HG03108 (cell line): ENCODE data around the gene SLC35F3.
"Not testable (repeated sequence)": the region's sequence is repeated elsewhere in the genome, so short reads cannot be mapped to it uniquely, and the experiment has no call there.

Source experiments
- ATAC-seq: cut with Tn5 transposase; IDR thresholded peaks from one replicate; pipeline ENCODE4 v1.9.1; 2021; ENCODE audit warnings: moderate library complexity; ENCODE audit not compliant: unreplicated experiment

SLC35F3 gene

DNA sequence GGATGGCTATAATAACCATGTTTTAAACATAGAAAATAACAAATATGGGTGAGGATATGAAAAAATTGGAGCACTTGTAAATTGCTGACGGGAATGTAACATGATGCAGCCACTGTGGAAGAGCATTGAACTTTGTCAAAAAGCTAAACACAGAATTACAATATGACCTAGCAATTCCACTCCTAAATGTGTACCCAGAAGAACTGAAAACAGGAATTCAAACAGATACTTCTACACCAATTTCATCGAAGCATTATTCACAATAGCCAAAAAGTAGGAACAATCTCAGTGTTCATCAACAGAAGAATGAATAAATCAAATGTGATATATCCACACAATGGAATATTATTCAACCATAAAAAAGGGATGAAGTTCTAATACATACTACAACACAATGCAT is 436.1 kb downstream of the SLC35F3 start:
- no peak for ATAC-seq

DNA sequence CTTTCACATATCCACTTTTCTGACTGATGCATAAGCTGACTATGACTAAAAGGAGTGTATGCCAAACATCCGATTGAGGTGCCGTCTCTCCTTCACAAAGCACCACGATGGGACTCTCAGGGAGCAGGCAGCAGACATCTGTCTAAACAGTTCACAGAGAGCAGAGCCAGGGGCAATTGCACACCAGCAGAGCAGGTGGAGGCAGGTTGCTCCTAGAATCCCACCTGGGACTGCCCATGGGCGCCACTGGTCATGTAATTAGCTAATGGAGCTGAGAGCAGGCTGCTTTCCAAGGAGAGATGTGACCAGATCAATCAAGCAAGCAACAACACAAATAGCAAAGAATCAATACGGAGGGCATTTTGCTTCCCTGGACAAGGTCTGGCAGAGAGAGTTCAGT is 438.3 kb downstream of the SLC35F3 start:
- ATAC-seq = no peak

DNA sequence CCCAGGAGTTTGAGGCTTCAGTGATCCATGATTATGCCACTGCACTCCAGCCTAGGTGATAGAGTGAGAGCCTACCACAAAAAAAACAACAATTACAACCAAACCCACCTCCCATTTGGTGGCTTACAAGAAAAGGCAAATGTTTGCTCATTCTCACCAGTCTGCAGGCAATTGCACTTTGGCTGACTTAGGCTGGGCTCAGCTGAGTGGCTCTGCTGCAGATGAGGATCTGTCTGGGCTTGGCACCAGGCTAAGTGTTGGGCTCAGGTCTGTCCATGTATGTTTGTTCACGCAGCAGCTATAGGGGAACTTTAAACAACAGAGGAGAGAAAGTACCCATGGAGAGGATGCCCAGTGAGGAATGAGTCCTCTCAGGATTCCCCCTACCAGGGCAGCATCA is 440.8 kb downstream of the SLC35F3 start:
- no peak for ATAC-seq

DNA sequence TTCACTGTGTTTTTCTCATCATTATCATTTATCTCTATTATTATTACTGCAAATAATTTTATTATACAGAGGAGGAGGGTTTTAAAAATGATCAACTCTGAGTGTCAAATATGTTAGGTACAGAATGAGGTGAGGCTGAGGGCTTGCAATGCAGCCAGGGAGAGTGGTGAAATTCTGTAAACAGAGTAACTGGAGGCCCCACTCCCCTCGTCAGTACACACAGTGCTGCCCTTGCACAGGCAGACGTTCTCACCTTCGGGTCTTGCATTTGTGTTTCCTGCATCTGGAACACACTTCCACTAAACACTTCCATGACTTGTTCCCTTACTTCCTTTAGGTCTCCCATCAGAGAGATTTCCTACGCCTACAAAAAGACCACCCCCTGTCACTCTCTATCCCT is 444.5 kb downstream of the SLC35F3 start:
- ATAC-seq = no peak

DNA sequence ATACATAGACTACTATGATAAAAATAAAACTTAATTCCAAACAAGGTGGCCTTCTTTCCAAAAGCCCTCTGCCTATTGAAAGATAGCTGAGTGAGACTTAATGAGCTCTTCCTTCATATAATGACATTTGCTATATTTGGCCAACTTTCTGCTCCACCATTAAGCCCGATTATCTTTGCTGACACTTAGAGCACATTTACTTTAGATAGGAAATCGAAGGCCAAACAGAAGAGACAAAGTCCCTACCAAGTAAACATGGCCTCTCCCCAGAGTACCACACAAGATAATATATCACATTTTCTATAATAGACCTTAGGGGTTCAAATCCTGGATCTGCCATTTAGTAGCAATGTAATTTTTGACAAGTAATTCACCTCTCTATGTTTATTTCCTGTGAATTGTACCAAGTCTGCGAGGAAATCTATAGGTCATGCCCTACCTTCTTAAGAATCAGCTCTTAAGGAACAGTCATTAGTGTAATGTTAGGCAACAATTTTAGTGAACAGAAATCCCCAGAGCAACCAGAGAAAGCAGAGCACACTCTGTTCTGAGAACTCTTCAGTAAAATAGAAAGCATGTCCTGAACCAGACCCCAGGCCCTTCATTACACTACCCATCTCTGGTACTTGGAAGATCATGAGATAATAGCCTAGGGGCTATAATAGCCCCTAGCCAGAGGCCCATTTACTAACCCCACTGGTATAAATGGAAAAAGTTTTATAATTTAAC is 451.5 kb downstream of the SLC35F3 start:
- no peak for ATAC-seq

DNA sequence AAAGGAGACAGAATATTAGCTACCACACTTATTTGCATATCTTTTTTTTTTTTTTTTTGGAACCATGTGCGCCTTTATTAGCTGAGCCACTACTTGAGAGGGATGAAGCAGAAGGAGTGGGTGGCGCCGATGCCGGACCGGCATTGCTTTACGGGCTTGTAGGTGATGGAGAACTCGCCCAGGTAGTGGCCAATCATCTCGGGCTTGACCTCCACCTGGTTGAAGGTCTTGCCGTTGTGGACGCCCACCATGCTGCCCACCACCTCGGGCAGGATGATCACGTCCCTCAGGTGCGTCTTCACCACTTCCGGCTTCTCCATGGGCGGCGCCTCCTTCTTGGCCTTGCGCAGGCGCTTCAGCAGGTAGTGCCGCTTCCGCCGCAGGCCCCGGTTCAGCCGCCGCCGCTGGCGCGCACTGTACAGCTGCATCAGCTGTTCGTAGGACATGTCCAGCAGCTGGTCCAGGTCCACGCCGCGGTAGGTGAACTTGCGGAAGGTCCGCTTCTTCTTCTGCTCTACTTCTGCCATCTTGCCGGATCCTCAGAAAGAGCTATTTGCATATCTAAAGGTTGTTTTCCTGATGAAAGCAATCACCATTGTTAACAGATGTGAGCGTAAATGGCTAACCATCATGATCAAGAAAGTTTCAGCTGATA is 452.3 kb downstream of the SLC35F3 start:
- not testable (repeated sequence) for ATAC-seq

DNA sequence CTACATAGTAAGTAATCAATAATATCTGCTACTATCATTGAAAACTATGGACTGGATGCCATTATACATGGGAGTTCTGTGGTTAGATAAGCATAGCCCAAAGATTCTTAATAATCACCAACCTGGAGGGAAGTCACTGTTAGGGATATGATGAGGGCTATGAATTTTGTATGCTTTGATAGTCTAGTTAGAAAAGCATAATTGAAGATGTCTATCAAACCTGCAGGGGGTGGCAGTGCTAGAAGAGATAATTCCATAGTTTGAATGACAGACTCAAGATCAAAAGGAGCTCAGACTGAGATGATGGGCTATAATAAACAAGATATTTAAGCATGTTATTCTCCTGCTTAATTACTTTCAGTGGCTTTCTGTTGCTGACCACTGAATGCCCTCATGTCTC is 453.4 kb downstream of the SLC35F3 start:
- ATAC-seq = no peak

DNA sequence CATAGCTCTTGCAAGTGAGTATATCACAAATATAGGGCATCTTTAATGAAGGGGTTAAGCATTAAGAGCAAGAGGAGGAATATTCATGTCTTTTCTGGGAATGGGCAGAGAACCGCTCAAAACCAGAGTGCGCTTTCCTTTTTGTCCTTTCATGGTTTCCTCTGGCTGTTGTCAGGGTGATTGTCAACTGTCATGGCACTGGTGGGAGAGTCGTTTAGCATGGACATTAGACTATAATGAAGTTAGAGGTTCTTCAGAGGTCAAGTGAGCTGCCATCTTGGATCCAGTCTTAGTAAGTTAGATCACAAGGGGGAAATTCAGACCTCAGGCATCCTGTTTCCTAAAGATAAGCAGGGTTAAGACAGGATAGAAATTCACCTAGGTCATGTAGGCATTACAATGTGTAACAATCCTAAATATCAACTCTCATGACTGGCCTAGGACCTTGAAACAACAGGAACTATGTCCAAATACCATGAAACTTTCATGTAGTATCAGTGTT is 456.7 kb downstream of the SLC35F3 start:
- no peak for ATAC-seq

DNA sequence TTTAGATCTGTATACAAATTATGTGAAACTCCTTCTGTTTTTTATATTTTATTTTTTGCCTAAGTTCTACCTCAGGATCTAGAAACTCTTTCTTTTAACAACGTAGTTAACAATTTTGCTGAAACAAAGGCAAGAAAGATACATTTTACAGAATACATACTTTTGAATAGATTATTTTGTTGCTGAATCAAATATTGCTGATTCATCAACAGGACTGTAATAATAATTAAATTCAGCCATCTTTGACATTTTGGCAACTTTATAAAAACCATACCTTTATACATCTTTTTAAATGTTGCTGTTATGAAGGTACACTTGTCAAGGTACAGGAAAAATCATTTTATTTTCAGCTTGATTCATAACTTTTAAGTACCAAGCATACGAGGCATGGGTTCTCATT is 458.1 kb downstream of the SLC35F3 start:
- ATAC-seq = no peak

DNA sequence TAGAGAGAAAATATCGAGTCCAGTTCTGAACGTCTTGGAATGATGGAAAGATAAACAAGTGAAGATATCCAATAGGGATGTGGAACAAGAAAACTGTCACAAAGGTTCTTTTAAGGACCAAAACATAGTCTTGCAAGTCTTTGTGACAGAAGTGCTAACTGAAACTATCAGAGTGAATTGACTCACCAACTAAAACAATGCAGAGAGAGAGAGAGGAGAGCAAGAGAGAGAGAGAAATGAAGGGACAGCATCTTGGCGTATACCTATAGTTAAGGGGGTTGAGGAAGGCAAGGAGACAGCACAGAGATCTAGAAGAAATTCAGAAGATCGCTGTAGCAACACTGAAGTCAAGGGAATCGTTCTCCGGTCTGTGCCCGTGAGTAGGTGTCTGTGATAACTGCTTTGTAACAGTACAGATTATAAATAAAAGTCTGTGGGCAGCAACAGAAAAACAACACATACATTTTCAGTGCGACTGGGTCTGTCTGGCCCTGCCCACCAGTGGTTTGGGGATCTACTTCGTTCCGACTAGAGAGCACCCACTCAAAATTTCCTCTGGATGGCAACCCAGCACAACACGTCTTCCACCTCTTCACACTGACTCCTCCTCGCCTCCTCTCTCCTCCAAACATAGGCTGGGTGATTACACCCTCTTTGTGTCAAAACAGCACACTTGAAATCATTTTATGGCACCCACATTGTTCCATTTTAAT is 464.0 kb downstream of the SLC35F3 start:
- ATAC-seq = no peak

DNA sequence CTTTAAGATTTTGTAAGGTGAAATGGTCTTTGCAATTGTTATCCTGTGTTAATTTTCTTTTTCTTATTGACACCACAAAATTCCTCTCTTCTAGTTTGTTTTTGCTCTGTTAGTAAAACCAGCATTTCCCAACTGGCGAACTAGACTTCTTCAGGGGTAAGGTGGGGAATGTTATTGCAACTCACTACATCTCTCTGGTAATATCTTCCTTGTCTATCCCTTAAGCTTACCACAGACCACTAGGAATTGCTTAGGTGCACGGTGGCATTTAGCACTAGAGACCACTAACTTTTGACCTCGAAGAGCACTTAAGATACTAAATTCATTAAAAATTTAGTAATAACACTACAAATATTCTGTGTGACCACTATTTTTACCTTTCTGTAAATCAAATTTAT is 464.6 kb downstream of the SLC35F3 start:
- ATAC-seq = no peak

DNA sequence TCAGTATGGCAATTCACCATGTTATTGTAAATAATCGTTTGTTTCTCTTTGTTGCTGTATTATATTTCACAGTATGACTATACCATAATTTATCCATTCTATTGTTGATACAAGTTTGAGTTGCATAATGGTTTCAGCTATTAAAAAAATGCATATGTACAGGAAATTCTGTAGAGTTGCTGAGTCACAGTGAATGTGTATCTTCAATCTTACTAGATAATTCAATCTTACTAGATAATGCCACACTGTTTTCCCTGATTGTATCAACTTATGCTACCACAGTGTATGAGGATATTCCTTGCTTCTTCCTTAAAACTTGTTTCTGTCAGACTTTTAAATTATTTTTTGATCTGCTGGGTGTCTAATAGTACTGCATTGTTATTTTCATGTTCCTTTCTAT is 465.3 kb downstream of the SLC35F3 start:
- ATAC-seq = no peak

DNA sequence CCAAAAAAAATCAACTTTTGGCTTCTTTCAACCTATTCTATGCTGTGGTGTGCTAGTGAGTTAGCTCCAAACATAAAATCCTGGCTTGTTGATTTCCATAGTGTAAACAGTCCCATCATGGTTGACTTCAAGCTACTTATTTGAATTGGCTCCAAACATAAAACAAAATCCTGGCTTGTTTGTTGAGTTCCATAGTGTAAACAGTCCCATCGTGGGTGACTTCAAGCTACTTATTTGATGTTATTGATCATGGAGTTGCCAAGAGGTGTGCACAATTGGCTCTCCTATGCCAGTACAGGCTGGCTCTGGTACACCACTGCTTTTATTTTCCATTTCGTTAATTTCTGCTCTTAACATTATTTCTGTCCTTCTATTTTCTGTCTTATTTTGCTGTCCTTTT is 466.9 kb downstream of the SLC35F3 start:
- no peak for ATAC-seq

DNA sequence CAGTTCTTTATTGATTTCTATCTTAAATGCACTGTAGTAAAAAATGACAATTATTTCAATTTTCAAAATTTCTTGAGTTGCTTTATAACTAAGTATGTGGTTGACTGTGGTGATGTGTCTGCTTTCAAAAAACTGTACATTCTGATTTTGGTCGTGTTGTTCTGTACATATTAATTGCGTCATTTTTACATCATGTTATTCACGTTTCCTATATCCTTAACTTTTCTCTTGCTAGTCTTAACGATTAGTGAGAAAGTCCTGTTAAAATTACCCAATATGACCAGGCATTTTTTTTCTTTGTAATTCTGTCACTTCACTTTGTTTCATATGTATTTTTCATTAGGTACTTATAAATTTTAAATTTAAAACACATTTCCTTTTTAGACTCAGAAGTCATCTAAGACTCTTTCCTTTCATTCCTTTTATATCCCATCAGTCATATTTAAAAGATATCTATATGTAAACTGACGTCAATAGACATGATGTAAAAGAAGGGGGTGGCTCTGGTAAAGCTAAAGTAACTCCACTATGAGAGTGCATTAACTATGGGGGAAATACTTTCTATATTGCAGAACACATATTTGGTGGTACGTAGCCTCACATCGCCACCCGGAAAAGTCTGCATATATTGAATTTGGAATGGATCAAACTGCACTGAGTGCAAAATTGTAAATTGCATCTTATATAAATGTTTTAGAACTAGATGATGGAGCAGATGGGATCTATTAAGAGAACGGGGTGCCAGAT is 467.7 kb downstream of the SLC35F3 start:
- no peak for ATAC-seq

DNA sequence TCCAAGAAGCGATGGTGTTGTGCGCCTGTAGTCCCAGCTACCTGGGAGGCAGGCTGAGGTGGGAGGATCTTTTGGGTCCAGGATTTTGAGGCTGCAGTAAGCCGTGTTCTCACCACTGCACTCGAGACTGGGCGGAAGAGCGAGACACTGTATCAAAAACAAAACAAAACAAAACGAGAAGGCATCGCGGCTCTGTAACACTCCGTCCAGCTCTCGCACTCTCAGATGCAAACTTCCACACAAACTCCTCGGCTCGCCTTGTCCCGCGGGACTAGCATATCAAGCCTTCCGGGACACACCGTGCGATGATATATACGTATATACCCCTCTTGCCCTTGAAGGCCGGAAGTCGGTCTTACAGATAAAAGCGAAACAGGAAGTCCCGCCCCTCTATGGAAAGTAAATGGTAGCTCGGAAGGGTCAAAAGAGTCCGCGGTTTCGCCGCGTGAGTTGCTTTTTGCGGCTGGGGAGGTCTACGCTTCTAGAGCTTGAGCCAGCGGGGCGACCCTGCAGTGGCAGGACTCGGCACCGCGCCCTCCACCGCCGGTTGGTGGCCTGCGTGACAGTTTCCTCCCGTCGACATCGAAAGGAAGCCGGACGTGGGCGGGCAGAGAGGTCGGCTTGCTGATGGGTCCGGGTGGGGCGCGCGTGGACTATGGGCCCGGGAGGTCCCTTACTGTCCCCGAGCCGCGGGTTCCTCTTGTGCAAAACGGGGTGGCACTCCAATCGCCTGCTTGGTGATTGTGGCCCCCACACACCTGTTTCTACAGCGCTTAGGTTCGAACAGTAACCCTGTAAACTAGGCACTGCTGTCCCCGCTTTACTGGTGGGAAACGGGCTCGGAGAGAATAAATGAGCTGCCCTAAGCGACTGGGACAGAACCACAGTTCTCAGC is 468.8 kb downstream of the SLC35F3 start, which contains the start of gene COA6:
Gene COA6, plus strand, starts transcription at position 393 of the 895 bp plus-strand sequence. Its CDS starts 11 bp downstream, at position 404.
- ATAC-seq = peak; percentile 89

DNA sequence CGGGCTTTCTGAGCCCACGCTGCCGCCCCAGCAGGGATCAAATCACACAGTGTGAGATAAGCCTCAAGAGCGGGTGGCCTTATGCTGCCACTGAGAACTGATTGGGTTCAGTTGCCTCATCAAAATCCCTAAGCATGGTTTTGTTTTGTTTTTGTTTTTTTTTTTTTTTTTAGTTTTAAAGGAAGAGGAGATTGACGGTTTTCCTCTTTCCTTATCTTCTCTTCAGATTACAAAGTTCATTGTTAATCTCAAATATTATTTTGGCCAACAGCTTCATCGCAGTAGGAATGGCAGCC is 469.4 kb downstream of the SLC35F3 start:
- no peak for ATAC-seq
